GM04504 (cell line): Measurements from ENCODE around the gene NFAT5.
"Not testable (repeated sequence)": the region's sequence is repeated elsewhere in the genome, so short reads cannot be mapped to it uniquely, and the experiment has no call there.

Experiments
- DNase-seq: peaks from one replicate; pipeline ENCODE4 v3.0.0-alpha.2; 2012; ENCODE audit warnings: low read depth

The NFAT5 gene

DNA sequence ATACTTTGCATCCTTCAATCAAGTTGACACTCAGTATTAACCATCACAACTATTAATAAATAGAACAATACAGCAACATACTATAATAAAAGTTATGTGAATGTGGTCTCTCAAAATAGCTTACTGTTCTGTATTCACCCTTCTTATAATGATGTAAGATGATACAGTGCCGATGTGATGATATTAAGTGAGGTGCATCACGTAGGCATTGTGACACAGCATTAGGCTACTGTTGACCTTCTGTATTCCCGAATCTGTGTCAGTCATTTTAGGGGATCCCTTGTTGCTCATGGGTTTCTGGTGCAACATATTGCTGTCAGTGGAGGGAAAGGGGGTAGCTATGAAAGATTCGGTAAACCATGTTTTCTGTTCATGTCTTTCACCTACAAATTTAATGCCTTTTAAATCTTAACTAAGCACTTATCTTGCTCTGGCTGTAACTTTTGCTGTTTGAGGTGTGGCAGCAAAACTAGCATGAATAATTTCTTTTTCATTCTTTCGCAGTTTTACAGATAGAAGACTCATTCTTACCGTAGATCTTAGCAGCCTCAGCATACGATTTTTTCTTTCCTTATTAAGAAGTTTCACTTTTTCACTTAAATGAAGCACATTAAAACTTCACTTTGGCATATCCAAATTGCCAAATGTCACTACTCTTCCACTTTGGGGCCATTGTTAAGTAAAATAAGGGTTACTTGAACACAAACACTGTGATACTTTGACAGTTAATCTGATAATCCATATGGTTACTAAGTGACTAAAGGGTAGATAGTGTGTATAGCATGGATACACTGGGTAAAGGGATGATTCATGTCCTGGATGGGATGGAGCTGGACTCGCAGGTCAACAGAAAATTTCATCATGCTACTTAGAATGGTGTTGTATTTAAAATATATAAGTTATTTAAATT, 29.6 kb downstream of the NFAT5 start:
- no peak for DNase-seq

- no peak for DNase-seq
These were observed 31.0 kb downstream of the NFAT5 start for GRCh38 chr16:69596801-69597200.

GRCh38 chr16:69598045-69598444, 32.3 kb downstream of the NFAT5 start:
- DNase-seq = no peak

- DNase-seq = no peak
These were observed 34.0 kb downstream of the NFAT5 start for GRCh38 chr16:69599731-69600130.

DNA sequence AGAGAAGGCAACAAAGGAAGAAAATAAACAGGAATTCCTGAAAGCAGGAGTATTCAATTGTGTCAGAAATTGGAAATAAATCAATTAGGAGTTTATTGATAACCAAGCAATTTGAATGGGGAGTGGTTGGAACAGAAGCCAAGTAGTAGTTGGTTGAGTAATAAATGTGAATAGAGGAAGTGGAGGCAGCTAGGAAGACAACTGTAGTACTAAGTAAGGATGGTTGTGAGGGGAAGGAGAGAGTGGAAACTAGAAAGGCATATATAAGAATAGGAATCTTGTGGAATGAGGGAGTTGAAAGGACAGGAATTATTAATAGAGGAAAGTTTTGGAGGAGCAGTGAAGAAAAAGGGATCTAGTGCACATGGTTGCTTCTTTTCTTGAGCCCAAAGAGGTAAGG, 34.4 kb downstream of the NFAT5 start:
- DNase-seq = no peak

DNA sequence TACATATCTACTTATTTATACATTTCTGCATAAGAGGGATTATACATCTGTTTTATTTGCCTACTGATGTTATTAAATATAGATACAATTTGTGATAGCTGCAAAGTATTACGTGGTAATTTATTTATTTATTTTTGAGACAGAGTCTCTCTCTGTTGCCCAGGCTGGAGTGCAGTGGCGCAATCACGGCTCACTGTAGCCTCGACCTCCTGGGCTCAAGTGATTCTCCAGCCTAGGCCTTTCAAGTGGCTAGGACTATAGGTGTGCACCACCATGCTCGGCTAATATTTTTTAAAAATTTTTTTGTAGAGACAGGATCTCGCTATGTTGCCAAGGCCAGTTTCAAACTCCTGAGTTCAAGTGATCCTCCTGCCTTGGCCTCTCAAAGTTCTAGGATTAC, 35.5 kb downstream of the NFAT5 start:
- no peak for DNase-seq

GRCh38 chr16:69606985-69607384, 41.2 kb downstream of the NFAT5 start:
- no peak for DNase-seq

DNA sequence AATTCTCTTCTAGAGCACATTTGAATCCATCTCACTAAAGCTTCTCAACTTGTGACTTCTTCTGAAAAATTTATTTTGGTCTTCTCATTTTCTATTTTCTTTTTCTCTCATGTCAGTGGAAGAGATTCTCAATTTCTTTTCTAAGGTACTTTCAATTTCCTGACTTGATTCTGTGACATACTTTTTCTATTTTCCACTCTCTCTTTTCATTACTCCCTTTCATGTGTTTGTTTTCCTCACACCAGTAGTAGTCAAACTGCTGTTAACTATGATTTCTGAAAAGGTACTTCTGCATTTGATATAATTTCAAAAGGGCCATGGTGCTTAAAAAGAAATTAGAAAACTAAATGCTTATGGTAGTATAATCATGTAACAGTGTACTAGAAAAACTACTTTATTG, 41.9 kb downstream of the NFAT5 start:
- DNase-seq = no peak

DNA sequence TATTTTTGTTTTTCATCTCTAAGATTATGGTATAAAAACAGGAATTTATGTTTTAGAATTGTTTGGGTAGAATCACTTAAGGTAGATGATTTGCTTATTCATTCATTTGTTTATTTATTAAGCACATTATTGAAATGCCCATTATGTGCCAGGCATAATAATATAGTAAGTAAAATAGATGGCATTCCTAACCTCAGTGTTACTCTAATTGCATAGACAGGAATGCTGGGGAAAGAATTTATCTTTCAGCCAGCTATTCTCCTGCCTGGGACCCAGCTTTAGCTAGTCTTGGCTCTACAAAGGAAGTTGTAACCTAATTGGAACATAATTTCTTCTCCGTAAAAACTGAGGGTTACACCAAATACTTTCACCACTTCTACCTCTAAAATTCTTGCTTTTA, 44.6 kb downstream of the NFAT5 start:
- DNase-seq = no peak

DNA sequence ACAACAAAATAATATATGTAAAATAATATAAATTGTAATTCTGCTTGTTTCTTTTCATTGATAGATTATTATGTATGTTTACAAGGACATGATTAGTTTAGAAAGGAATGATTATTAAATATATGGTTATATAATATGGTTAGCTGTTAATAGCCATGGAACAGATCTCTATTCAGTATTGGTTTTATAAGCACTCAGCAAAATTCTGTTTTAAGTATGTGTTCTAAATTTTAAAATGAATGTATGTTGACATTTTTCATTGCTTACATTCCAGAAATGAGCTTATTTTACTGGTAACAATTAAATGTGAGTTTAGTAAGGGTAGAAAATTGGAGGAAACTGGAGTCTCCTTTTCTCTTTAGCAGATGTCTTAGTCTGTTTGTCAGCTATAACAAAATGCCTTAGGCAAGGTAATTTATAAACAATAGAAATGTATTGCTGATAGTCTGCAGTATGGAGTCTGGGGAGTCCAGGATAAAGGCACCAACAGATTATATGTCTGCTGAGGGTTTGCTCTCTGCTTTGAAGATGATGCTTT, 45.4 kb downstream of the NFAT5 start:
- DNase-seq = no peak

DNA sequence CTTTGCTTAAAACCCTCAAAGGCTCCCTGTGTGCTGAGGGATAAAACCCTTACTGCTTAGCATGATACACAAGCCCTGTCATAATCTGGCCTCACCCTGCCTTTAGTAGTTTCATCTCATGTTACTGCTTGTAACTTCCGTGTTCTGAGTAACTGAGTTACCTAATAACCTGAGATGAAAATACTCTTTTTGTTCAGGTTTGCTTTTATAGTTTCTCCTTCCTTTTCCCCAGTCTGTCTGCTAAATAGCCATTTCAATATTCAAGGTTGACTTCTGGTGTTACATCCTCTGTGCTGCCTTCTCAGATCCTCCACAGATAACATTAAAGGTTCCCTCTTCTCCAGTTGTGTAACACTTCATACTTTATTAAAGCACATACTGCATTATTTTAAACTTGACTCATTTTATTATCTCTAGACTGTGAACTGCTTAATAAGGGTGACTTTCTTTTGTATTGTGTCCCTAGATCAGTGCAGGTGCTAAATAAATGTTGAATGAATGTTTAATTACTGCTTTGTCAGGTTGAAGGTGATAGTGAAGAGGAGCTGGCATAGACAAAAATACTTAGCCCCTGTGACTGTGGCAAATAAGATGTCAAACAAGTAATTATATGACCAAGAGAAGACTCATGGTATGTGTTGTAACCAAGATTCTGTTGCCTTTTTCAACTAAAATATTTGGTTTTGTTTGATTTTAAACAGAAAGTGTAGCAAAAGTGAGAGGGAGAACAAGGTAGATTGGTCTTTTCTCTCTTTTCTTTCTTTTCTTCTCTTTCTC, 47.8 kb downstream of the NFAT5 start:
- no peak for DNase-seq

DNA sequence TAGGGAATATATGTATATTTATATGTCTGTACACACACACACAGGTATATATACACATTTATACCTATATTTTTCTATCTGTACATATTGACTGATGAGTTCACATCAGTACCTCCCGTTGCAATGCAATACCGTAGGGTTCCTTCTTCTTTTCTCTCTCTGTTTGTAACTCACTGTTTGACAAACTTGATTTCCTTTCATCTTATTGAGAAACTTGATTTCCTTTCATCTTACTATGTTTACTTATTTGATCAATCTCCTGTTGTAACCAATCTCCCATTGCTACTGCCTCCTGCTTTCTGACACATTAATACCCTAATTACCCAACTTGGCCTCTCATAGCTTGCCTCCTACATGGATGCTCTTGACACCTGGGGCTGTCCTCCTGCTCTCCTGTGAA, 49.8 kb downstream of the NFAT5 start:
- no peak for DNase-seq

- no peak for DNase-seq
These were observed 50.3 kb downstream of the NFAT5 start for GRCh38 chr16:69616082-69616481.

DNA sequence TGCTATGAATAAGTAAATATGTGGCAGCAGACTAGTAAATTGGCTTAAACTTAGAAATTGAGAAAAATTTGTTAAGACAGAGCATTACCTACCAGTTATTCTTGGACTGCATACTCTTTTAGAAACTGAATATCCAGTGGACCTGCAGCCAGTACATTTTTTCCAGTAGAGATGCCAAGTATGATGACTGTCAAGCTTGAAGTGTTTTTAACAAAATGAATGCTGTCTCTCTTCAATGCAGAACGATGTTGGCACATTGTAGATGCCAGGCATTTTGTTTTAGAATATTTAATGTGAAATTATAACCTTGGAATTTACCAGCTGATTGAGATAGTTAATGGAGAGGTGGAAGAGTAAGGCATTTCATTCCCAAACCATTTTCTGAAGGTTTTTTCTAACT, 52.5 kb downstream of the NFAT5 start:
- no peak for DNase-seq

DNA sequence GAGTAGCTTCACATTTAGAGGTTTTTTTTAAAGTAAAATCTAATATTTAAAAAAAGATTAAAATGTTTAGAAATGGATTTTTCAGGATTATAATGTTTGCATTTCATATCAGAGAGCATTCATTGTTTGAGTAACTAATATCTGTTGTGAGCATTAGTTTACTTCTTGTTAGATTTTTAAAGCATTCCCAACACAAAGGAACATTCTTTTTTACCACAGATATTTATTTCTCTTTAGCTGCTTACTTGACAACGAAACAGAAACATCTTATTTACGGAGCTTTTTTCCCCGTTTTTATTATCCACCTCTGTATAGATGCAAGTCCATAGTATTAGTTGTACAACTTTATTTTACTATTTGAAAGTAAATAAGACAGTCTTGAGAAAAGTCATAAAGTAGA, 53.0 kb downstream of the NFAT5 start:
- DNase-seq = no peak

DNA sequence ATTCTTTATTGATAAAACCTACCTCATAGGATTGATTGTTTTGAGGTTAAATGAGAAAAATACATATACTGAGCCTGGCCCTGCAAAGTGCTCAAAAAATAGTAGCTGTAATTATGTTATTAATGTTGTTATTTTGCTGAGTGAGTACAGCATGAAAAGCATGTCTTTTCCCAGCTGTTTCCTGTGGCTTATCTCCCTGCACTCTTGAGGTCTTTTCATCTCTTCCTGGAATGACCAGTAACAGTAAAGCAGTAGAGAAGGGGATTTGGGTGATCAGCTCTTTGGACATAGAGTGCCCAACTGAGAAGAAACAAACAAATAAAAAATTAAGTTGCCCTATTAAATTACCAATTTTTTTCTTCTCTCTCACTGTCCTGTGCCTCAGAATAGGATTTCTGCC, 53.7 kb downstream of the NFAT5 start:
- no peak for DNase-seq

DNA sequence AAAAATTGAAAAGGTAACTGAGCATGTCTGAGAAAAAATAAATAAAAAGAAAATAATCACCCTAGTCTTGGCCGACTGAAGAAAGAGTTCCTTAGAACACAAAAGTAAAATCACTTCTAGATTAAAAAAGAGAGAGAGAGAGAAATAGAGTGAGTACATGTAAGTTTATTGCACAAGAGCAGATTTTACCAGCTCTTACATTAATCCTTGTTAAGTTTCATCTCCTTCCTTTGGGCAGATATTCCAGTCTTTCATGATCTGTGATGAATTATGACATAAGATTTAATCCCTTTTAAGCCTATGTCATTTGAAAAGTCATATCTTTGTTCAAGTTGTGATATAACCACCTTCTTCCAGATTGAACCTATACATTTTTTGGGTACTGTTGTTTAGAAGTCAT, 54.8 kb downstream of the NFAT5 start:
- no peak for DNase-seq

GRCh38 chr16:69621225-69621624, 55.5 kb downstream of the NFAT5 start:
- DNase-seq = no peak

- DNase-seq = no peak
These were observed 60.5 kb downstream of the NFAT5 start for GRCh38 chr16:69626256-69626655.

GRCh38 chr16:69632828-69633227, 67.1 kb downstream of the NFAT5 start:
- no peak for DNase-seq

- no peak for DNase-seq
These were observed 67.6 kb downstream of the NFAT5 start for GRCh38 chr16:69633375-69633774.

GRCh38 chr16:69636563-69637146, 70.9 kb downstream of the NFAT5 start:
- DNase-seq = not testable (repeated sequence)
